ENCODE measurements around the gene MRPL49. TPM values are rescaled to one million over a fixed set of nuclear protein-coding genes. Genes with fewer than 3 reads are reported as not detected.

MRPL49 gene
- total RNA-seq, 1 donor from 2014 or later: 49.7 TPM

GRCh38 chr11:65102142-65103095 lies 19.7 kb upstream of the MRPL49 start:
- no peak for DNase-seq (ENCODE audit: extremely low read depth, low read depth, low spot score)

GRCh38 chr11:65103476-65103875 lies 18.6 kb upstream of the MRPL49 start:
- DNase-seq (ENCODE audit: extremely low read depth, low read depth, low spot score): no peak

- no peak for DNase-seq (ENCODE audit: extremely low read depth, low read depth, low spot score)
Measured at GRCh38 chr11:65104628-65105027, 17.5 kb upstream of the MRPL49 start.

- DNase-seq (ENCODE audit: extremely low read depth, low read depth, low spot score): no peak
Measured at GRCh38 chr11:65107078-65107477, 15.0 kb upstream of the MRPL49 start.

- no peak for DNase-seq (ENCODE audit: extremely low read depth, low read depth, low spot score)
Measured at GRCh38 chr11:65107751-65108468, 14.2 kb upstream of the MRPL49 start.

- DNase-seq (ENCODE audit: extremely low read depth, low read depth, low spot score): no peak
Measured at GRCh38 chr11:65108469-65109123, 13.5 kb upstream of the MRPL49 start.

GRCh38 chr11:65109231-65110198 lies 12.6 kb upstream of the MRPL49 start:
- DNase-seq (ENCODE audit: extremely low read depth, low read depth, low spot score): no peak

GRCh38 chr11:65110354-65110861 lies 11.7 kb upstream of the MRPL49 start:
- no peak for DNase-seq (ENCODE audit: extremely low read depth, low read depth, low spot score)

- no peak for DNase-seq (ENCODE audit: extremely low read depth, low read depth, low spot score)
Measured at GRCh38 chr11:65111159-65111743, 10.9 kb upstream of the MRPL49 start.

GRCh38 chr11:65111744-65112545 lies 10.2 kb upstream of the MRPL49 start, which contains the start of gene TM7SF2:
Gene TM7SF2 (plus strand): TSS chr11:65111872. CDS start chr11:65112016, 144 bp downstream.
- no peak for DNase-seq (ENCODE audit: extremely low read depth, low read depth, low spot score)

- no peak for DNase-seq (ENCODE audit: extremely low read depth, low read depth, low spot score)
Measured at GRCh38 chr11:65112546-65113360, 9.4 kb upstream of the MRPL49 start.

- no peak for DNase-seq (ENCODE audit: extremely low read depth, low read depth, low spot score)
Measured at GRCh38 chr11:65113361-65113756, 8.8 kb upstream of the MRPL49 start.

- no peak for DNase-seq (ENCODE audit: extremely low read depth, low read depth, low spot score)
Measured at GRCh38 chr11:65113839-65114238, 8.3 kb upstream of the MRPL49 start.

- DNase-seq (ENCODE audit: extremely low read depth, low read depth, low spot score): no peak
Measured at GRCh38 chr11:65114538-65115171, 7.5 kb upstream of the MRPL49 start.

- no peak for DNase-seq (ENCODE audit: extremely low read depth, low read depth, low spot score)
Measured at GRCh38 chr11:65115361-65116082, 6.6 kb upstream of the MRPL49 start.

- no peak for DNase-seq (ENCODE audit: extremely low read depth, low read depth, low spot score)
Measured at GRCh38 chr11:65116370-65117205, 5.5 kb upstream of the MRPL49 start.
